GM18870 (cell line): Measurements from ENCODE around the gene PRAMEF26.
"Not testable (repeated sequence)": the region's sequence is repeated elsewhere in the genome, so short reads cannot be mapped to it uniquely, and the experiment has no call there.

Source experiments
- ATAC-seq: cut with Tn5 transposase; IDR thresholded peaks from one replicate; pipeline ENCODE4 v1.9.1; 2021; ENCODE audit warnings: moderate library complexity; ENCODE audit not compliant: unreplicated experiment

PRAMEF26 gene

GRCh38 chr1:13155909-13156308 is at the start of gene PRAMEF26:
Gene PRAMEF26 (minus strand): TSS chr1:13156009. CDS start chr1:13153095, 2,914 bp downstream.
- not testable (repeated sequence) for ATAC-seq

- ATAC-seq = not testable (repeated sequence)
Measured at GRCh38 chr1:13201309-13201708, 45.5 kb upstream of the PRAMEF26 start, which contains the start of gene PRAMEF13. Gene PRAMEF13 (minus strand): TSS chr1:13201409. CDS start chr1:13199589, 1,820 bp downstream.

- not testable (repeated sequence) for ATAC-seq
Measured at GRCh38 chr1:13171548-13171947, 15.7 kb upstream of the PRAMEF26 start, which contains the start of gene PRAMEF9. Gene PRAMEF9 (plus strand): TSS chr1:13171848. CDS start chr1:13175281, 3,433 bp downstream.

GRCh38 chr1:13165531-13165930 is 9.7 kb upstream of the PRAMEF26 start, which contains the start of gene HNRNPCL4:
Gene HNRNPCL4 (minus strand): TSS chr1:13165631. CDS start chr1:13165467, 164 bp downstream.
- ATAC-seq = not testable (repeated sequence)

GRCh38 chr1:13116754-13117153 is 39.1 kb downstream of the PRAMEF26 start, which contains the start of gene HNRNPCL2:
Gene HNRNPCL2 (minus strand): TSS chr1:13116854. CDS start chr1:13116400, 454 bp downstream.
- ATAC-seq = not testable (repeated sequence)
